Measurements from ENCODE around the gene PDCD11. TPM values are rescaled to one million over a fixed set of nuclear protein-coding genes. Genes with fewer than 3 reads are reported as not detected.

PDCD11 gene
- polyA plus RNA-seq, 1 donor from 2014 or later = 15.3 TPM

GRCh38 chr10:103449208-103450144, 53.0 kb downstream of the PDCD11 start:
- Histone ChIP-seq H3K4me2 (ENCODE audit: low read length) (no peak overlapping the region), H3K27me3 (ENCODE audit: insufficient read depth, low read depth, low read length) (no peaks in the 10 kb centered on the region), H3K9ac (ENCODE audit: low read length) (no peak overlapping the region), H2AFZ (ENCODE audit: low read depth, low read length) (no peak overlapping the region), H4K20me1 (ENCODE audit: insufficient read depth) (no peaks in the 10 kb centered on the region), H3K9me3 (ENCODE audit: low read length) (no peaks in the 10 kb centered on the region), H3K27ac (ENCODE audit: low read length) (no peak overlapping the region), H3K36me3 (ENCODE audit: insufficient read depth, low read length) (peaks cover 3% of the 10 kb centered on the region), H3K79me2 (replicated peaks; ENCODE audit: insufficient read depth, low read length) (no peaks in the 10 kb centered on the region), H3K9me2 (ENCODE audit: insufficient read depth, low read length) (no peaks in the 10 kb centered on the region), H3F3A (ENCODE audit: insufficient read depth, low read length, poor library complexity, severe bottlenecking) (no peaks in the 10 kb centered on the region), H3K4me3 (ENCODE audit: low read length) (no peak overlapping the region)
- TF ChIP-seq REST (IDR thresholded peaks at IDR 0.05; ENCODE audit: borderline replicate concordance) (no peak), EZH2 (IDR thresholded peaks at IDR 0.05; ENCODE audit: borderline replicate concordance, insufficient read depth, low read length, poor library complexity, severe bottlenecking) (no peak), EP300 (conservative IDR thresholded peaks at IDR 0.05; ENCODE audit: poor library complexity, severe bottlenecking) (no peak), TAF1 (IDR thresholded peaks at IDR 0.05; ENCODE audit: low read depth) (no peak), CTCF (IDR thresholded peaks at IDR 0.05; ENCODE audit: poor library complexity, severe bottlenecking) (no peak), MXI1 (conservative IDR thresholded peaks at IDR 0.05; ENCODE audit: poor library complexity, severe bottlenecking) (no peak), SMC3 (conservative IDR thresholded peaks at IDR 0.05; ENCODE audit: poor library complexity) (no peak)

GRCh38 chr10:103450201-103450695, 53.8 kb downstream of the PDCD11 start:
- Histone ChIP-seq H3K4me3 (ENCODE audit: low read length) (no peak overlapping the region), H3K9me2 (ENCODE audit: insufficient read depth, low read length) (no peaks in the 10 kb centered on the region), H3K9me3 (ENCODE audit: low read length) (no peaks in the 10 kb centered on the region), H3K4me2 (ENCODE audit: low read length) (no peak overlapping the region), H3F3A (ENCODE audit: insufficient read depth, low read length, poor library complexity, severe bottlenecking) (no peaks in the 10 kb centered on the region), H2AFZ (ENCODE audit: low read depth, low read length) (no peak overlapping the region), H4K20me1 (ENCODE audit: insufficient read depth) (no peaks in the 10 kb centered on the region), H3K36me3 (ENCODE audit: insufficient read depth, low read length) (no peaks in the 10 kb centered on the region), H3K79me2 (replicated peaks; ENCODE audit: insufficient read depth, low read length) (no peaks in the 10 kb centered on the region), H3K27ac (ENCODE audit: low read length) (no peak overlapping the region), H3K9ac (ENCODE audit: low read length) (no peak overlapping the region), H3K27me3 (ENCODE audit: insufficient read depth, low read depth, low read length) (no peaks in the 10 kb centered on the region)
- no peak for TF ChIP-seq CTCF (IDR thresholded peaks at IDR 0.05; ENCODE audit: poor library complexity, severe bottlenecking)
- TF ChIP-seq TAF1 (IDR thresholded peaks at IDR 0.05; ENCODE audit: low read depth) = no peak
- TF ChIP-seq RAD21 (conservative IDR thresholded peaks at IDR 0.05) = no peak
- no peak for TF ChIP-seq EP300 (conservative IDR thresholded peaks at IDR 0.05; ENCODE audit: poor library complexity, severe bottlenecking)
- no peak for TF ChIP-seq REST (IDR thresholded peaks at IDR 0.05; ENCODE audit: borderline replicate concordance)
- TF ChIP-seq SMC3 (conservative IDR thresholded peaks at IDR 0.05; ENCODE audit: poor library complexity) = no peak
- no peak for TF ChIP-seq MXI1 (conservative IDR thresholded peaks at IDR 0.05; ENCODE audit: poor library complexity, severe bottlenecking)
- TF ChIP-seq EZH2 (IDR thresholded peaks at IDR 0.05; ENCODE audit: borderline replicate concordance, insufficient read depth, low read length, poor library complexity, severe bottlenecking) = no peak
- TF ChIP-seq POLR2AphosphoS5 (IDR thresholded peaks at IDR 0.05) = no peak
